C4-2B (cell line): ENCODE measurements around the gene PADI4.
"Not testable (repeated sequence)": the region's sequence is repeated elsewhere in the genome, so short reads cannot be mapped to it uniquely, and the experiment has no call there.

ENCODE experiments used
- H3K27ac ChIP-seq: fragments of 450-650 bp; 2 replicates; pipeline ENCODE4 v1.5.1; 2017
- ZFX ChIP-seq: fragments of 450-650 bp; IDR thresholded peaks from 2 replicates; pipeline ENCODE4 v1.6.1; 2017
- TF ChIP-seq, protein P1 (sequence below): fragments of 450-650 bp; conservative IDR thresholded peaks from 2 replicates; pipeline ENCODE4 v1.5.1; 2017; ENCODE audit warnings: mild to moderate bottlenecking

The PADI4 gene

DNA sequence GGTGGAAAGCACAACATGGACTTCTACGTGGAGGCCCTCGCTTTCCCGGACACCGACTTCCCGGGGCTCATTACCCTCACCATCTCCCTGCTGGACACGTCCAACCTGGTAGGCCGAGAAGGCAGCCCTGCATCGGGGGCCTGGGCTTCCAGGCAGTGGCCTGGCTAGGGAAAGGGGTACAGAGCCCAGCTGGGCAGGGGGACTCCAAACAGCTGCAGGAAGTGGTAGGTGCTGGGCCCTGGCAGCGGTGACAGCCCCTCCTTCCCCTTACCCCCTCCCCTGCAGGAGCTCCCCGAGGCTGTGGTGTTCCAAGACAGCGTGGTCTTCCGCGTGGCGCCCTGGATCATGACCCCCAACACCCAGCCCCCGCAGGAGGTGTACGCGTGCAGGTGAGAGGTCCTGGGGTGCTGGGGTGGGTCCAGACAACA, 34.0 kb downstream of the PADI4 start:
- TF ChIP-seq, protein P1, sequence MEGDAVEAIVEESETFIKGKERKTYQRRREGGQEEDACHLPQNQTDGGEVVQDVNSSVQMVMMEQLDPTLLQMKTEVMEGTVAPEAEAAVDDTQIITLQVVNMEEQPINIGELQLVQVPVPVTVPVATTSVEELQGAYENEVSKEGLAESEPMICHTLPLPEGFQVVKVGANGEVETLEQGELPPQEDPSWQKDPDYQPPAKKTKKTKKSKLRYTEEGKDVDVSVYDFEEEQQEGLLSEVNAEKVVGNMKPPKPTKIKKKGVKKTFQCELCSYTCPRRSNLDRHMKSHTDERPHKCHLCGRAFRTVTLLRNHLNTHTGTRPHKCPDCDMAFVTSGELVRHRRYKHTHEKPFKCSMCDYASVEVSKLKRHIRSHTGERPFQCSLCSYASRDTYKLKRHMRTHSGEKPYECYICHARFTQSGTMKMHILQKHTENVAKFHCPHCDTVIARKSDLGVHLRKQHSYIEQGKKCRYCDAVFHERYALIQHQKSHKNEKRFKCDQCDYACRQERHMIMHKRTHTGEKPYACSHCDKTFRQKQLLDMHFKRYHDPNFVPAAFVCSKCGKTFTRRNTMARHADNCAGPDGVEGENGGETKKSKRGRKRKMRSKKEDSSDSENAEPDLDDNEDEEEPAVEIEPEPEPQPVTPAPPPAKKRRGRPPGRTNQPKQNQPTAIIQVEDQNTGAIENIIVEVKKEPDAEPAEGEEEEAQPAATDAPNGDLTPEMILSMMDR = no peak
- TF ChIP-seq ZFX = no peak
- no peak overlapping the region for H3K27ac ChIP-seq

DNA sequence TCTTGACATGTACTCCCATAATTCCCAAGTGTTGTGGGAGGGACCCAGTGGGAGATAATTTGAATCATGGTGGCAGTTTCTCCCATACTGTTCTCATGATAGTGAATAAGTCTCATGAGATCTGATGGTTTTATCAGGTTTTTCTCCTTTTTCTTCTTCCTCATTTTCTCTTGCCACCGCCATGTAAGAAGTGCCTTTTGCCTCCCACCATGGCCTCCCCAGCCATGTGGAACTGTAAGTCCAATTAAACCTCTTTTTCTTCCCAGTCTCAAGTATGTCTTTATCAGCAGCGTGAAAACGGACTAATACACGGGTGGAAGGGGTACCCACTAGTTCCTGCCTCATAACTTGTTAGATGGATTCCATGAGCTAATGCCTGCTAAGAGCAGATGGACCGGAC, 37.5 kb downstream of the PADI4 start:
- not testable (repeated sequence) for H3K27ac ChIP-seq

DNA sequence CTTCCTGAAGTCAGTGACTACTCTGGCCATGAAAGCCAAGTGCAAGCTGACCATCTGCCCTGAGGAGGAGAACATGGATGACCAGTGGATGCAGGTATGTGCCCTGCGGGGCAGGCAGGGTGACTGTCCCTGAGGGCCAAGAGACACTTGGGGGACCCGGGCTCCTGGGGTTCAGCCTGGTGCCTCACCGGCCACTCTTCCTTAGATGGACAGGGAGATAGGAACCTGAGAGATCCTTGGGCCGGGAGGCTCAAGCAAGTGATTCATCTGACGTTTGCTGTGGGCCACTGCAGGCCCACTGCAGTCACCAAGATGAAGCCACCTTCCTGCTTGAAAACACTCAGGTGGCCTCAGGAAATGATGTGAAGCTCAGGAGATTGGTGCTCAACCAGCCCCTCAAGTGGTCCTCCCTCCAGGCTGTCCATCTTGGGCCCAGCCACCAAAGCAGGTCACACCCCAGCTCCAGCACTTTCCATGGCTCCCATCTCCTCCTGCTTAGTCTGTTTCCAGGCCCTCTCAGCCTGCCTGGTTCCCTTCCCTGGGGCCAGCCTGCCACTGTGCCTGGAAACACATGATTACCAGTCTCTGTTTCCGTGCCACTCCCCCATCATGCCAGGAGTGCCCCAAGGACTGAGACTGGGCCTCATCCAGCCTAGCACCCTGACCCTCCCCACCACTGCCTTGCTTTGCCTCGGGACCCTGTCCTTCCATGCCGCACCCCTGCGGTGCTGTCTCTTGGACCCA, 38.2 kb downstream of the PADI4 start:
- TF ChIP-seq, protein P1 = no peak
- TF ChIP-seq ZFX = no peak
- no peak overlapping the region for H3K27ac ChIP-seq

DNA sequence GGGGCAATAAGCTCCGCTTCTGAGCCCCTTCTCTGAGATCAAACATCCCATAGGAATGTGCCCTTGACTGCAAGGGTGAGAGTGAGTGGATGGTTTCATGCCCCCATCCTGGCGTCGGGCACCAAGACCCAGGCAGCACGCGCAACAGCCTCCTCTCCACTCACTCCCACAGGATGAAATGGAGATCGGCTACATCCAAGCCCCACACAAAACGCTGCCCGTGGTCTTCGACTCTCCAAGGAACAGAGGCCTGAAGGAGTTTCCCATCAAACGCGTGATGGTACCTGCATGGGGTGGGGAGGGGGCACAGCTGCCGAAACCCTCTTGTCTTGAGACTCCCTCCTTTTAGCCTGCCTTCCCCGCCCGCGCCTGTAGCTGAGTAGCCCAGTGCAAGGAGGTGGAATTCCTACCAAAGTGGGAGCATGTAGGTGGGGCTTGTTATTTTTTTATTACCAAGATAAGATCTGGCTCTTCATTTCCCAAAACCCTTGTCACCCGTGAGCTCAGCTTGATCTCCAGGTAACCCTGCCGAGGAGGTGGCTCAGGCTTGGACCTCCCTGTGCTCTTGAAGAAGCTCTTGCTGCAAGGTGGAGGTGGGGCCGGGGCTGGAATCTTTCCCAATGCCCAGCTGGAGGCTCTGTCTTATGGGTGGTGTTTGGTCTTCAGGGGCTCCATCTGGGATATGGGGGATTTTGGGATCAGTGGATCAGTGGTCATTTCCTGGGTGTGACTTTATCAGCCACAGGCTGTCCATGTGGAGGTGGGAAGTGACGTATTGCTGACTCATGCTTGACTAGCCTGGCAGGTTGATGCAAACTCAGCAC, 40.0 kb downstream of the PADI4 start:
- H3K27ac ChIP-seq = no peak overlapping the region
- TF ChIP-seq, protein P1 = no peak
- no peak for TF ChIP-seq ZFX

DNA sequence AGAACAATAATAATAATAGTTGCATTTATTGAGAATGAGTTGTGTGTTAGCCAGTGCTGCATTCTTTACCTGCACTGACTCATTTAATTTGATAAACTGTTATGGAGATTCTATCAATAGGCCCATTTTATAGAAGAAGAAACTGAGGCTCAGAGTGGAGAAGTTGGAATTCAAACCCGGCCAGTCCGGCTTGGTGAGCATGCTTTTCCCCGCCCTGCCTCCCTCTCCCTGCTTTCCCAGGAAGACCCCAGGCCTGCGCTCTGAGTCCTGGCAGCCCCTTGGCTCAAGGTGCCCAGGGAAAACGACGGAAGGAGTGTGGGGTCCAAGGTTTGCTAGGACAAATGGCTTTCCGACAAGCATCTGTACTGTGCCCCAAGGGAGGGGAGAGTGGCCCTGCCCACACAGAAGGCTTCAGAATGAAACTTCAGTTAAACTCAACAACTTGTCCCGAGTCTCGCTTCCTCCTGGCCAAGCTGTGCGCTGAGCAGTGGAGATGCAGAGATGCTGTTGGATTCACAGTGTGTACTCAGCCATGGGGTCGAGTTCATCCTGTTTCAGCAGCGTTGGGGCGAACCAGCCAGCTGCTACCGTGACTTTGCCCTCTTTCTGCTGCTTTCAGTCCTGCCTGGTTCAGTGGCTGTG, 40.7 kb downstream of the PADI4 start:
- no peak for TF ChIP-seq ZFX
- TF ChIP-seq, protein P1 = no peak
- H3K27ac ChIP-seq = no peak overlapping the region

DNA sequence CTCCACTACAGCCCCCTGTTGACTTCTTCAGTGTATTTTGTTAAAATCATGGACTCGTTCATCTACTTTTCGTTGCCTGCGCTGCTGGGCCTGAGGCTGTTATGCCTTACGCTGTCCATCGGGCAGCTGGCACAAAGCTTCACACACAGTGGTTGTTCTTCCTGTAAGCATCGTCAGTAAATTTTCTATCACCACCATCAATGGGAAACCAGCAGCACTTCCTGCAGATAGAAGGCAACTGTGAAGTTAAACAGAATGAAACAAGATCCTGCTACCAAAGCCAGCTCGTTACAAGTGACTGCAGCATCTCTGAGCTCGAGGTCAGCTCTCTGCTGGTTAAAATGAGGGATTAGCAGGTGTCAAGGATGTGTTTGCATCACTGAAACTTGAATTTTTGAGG, 42.1 kb downstream of the PADI4 start:
- TF ChIP-seq, protein P1 = no peak
- no peak for TF ChIP-seq ZFX
- H3K27ac ChIP-seq = no peak overlapping the region

DNA sequence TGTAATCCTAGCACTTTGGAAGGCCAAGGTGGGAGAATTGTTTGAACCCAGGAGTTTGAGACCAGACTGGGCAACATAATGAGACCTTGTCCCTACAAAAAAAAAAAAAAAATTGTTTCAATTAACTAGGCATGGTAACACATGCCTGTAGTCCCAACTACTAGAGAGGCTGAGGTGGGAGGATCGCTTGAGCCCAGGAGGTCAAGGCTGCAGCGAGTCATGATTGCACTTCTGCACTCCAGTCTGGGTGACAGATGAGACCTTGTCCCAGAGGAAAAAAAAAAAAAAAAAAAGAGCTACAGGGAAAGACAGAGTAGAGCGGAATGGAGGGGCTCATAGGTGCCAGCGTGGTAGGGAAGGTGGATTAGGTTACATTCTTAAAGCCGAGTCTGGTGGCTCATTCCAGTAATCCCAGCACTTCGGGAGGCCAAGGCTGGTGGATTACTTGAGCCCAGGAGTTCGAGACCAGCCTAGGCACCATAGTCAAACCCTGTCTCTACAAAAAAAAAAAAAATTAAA, 43.0 kb downstream of the PADI4 start:
- no peak overlapping the region for H3K27ac ChIP-seq
- TF ChIP-seq, protein P1 = no peak
